Activated T-cell treated with anti-CD3 and anti-CD28 coated beads, Interleukin-2, amount 50 U/mL, for 72 hours (primary cell): ENCODE data around the gene NCOA1. TPM values are rescaled to one million over a fixed set of nuclear protein-coding genes. Genes with fewer than 3 reads are reported as not detected.
A peak's percentile ranks its signal among the peaks of the same experiment; 100 is the strongest.
"Not testable (repeated sequence)": the region's sequence is repeated elsewhere in the genome, so short reads cannot be mapped to it uniquely, and the experiment has no call there.

Experiments used
- ATAC-seq, 2 donors: fragments of 150-1000 bp; cut with Tn5 transposase; replicated peaks in 1 of 2; 2 replicates each; pipeline ENCODE4 v1.10.0; 2021; ENCODE audit warnings: moderate library complexity in 2 of 2, mild to moderate bottlenecking in 1 of 2
- DNase-seq, 2 donors: peaks; one replicate each; pipeline ENCODE4 v3.0.0; 2021 to 2022; ENCODE audit warnings: mixed read lengths in 1 of 2
- H3K27ac Mint-ChIP-seq: one replicate; pipeline ENCODE4 v1.8.0; 2022; ENCODE audit warnings: mild to moderate bottlenecking, moderate library complexity, mixed read lengths
- H3K27me3 Mint-ChIP-seq: one replicate; pipeline ENCODE4 v1.8.0; 2022; ENCODE audit warnings: low read depth, mixed read lengths
- H3K36me3 Mint-ChIP-seq, 2 donors: one replicate each; pipeline ENCODE4 v1.8.0; 2022; ENCODE audit warnings: mixed read lengths in 2 of 2, mild to moderate bottlenecking in 1 of 2; ENCODE audit not compliant: insufficient read depth in 2 of 2
- H3K4me1 Mint-ChIP-seq: one replicate; pipeline ENCODE4 v1.8.0; 2022; ENCODE audit warnings: low read depth, mixed read lengths
- H3K4me3 Mint-ChIP-seq, 2 donors: one replicate each; pipeline ENCODE4 v1.8.0; 2022; ENCODE audit warnings: mild to moderate bottlenecking in 2 of 2, mixed read lengths in 2 of 2, moderate library complexity in 2 of 2
- H3K9me3 Mint-ChIP-seq, 2 donors: one replicate each; pipeline ENCODE4 v1.8.0; 2022; ENCODE audit warnings: mixed read lengths in 2 of 2
- total RNA-seq, 2 donors: library from RNA; stranded (reverse); gene quantifications; one replicate each; pipeline ENCODE4 v1.2.3, GENCODE V29; 2022

NCOA1 gene
- total RNA-seq, 2 donors from 2014 or later, result 29.8 to 32.7 TPM

DNA sequence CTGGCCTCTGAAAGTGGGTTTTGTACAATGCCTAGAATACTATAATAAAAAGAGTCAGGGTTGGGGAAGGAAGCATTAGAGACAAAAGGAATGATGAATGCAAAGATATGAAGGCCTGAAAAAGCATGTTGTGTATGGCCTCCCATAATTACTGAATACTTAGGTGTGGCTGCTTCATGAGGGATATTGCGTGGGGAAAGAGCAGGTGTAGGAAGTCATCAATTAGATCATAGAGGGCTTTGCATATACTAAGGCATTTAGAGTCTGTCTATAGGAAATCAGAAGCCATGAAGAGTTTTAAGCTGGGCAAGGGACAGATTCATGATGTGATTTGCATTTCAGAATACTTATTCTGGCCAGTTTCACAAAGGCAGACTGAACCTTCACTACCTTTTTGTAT lies 48.2 kb downstream of the NCOA1 start:
- Mint-ChIP-seq H3K36me3 (peaks cover 30 to 45% of the 10 kb centered on the region in 2 donors), H3K4me1 (peaks cover 36% of the 10 kb centered on the region), H3K9me3 (peaks cover 24 to 26% of the 10 kb centered on the region in 2 donors)

GRCh38 chr2:24540011-24540477 lies 49.0 kb downstream of the NCOA1 start:
- Mint-ChIP-seq H3K27ac (no peak overlapping the region), H3K4me3 (no peak overlapping the region), H3K9me3 (peaks cover 19 to 21% of the 10 kb centered on the region in 2 donors), H3K4me1 (peaks cover 39% of the 10 kb centered on the region), H3K36me3 (peaks cover 24 to 47% of the 10 kb centered on the region in 2 donors), H3K27me3 (no peaks in the 10 kb centered on the region)
- ATAC-seq, result no peak
- DNase-seq, result no peak

More for the DNA sequence above, 48.2 kb downstream of the NCOA1 start:
- H3K4me3 Mint-ChIP-seq, result no peak overlapping the region
- ATAC-seq (no peak), DNase-seq (no peak)
- no peaks in the 10 kb centered on the region for H3K27me3 Mint-ChIP-seq
- H3K27ac Mint-ChIP-seq, result no peak overlapping the region

- H3K36me3 Mint-ChIP-seq, result peaks cover 17 to 39% of the 10 kb centered on the region in 2 donors
- ATAC-seq (no peak), DNase-seq (no peak)
- H3K27me3 Mint-ChIP-seq, result no peaks in the 10 kb centered on the region
- peaks cover 18 to 21% of the 10 kb centered on the region in 2 donors for H3K9me3 Mint-ChIP-seq
- H3K27ac Mint-ChIP-seq, result no peak overlapping the region
- no peak overlapping the region for H3K4me3 Mint-ChIP-seq
- H3K4me1 Mint-ChIP-seq, result peaks cover 27% of the 10 kb centered on the region
Observed at GRCh38 chr2:24541621-24542020, 50.6 kb downstream of the NCOA1 start.

GRCh38 chr2:24542269-24542872 lies 51.3 kb downstream of the NCOA1 start:
- ATAC-seq, result no peak
- DNase-seq, result no peak
- peaks cover 26% of the 10 kb centered on the region for H3K4me1 Mint-ChIP-seq
- peaks cover 17 to 40% of the 10 kb centered on the region in 2 donors for H3K36me3 Mint-ChIP-seq
- H3K27ac Mint-ChIP-seq, result no peak overlapping the region
- no peak overlapping the region for H3K4me3 Mint-ChIP-seq
- no peaks in the 10 kb centered on the region for H3K27me3 Mint-ChIP-seq
- H3K9me3 Mint-ChIP-seq, result peaks cover 18 to 21% of the 10 kb centered on the region in 2 donors

DNA sequence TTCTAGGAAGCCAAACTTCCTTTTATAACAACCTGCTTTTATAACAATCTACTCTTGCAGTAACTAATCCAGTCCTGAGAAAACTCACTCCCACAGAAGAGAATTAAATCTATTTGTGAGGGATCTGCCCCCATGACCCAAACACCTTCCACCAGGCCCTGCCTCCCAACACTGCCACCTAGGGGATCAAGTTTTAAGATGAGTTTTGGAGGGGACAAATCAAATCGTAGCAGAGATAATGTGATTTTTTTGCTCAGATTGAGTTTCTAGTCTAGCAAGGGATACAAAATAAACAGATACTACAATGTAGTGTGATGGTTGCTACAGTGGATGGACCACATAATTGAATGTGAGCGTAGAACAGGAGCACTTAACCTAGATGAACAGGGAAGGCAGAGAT lies 52.2 kb downstream of the NCOA1 start:
- Mint-ChIP-seq H3K36me3 (peaks cover 19 to 45% of the 10 kb centered on the region in 2 donors), H3K27ac (peak overlapping the region; percentile 22), H3K4me3 (no peak overlapping the region), H3K4me1 (peaks cover 26% of the 10 kb centered on the region), H3K27me3 (no peaks in the 10 kb centered on the region), H3K9me3 (peaks cover 19 to 22% of the 10 kb centered on the region in 2 donors)
- ATAC-seq, result no peak
- no peak for DNase-seq

DNA sequence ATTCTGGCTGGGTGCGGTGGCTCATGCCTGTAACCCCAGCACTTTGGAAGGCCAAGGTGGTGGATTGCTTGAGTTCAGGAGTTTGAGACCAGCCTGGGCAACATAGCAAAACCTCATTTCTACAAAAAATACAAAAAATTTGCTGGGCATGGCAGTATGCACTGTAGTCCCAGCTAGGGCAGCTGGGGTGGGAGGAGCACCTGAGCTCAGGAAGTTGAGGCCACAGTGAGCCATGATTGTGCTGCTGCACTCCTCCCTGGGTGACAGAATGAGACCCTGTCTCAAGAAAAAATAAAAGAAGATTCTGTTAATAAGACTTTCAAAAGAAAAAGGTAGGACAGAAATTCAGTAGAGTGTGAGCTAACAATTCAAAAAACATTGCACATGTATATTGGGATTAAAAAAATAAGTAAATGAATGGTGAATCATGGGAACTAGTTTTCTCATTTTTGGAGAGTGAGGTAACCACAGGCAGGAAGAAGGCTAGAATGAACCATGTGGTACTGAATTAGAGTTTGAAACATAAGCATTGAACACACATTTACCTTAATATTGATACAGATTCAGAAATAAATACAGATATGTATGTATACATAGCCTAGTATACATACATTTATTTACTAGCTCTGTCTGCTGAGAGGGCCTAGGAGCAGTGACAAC lies 53.5 kb downstream of the NCOA1 start:
- DNase-seq, result no peak
- Mint-ChIP-seq H3K36me3 (peaks cover 20 to 57% of the 10 kb centered on the region in 2 donors), H3K4me3 (peak overlapping the region in 1 of 2 donors; percentile 23), H3K27me3 (no peaks in the 10 kb centered on the region), H3K4me1 (peaks cover 27% of the 10 kb centered on the region), H3K9me3 (peaks cover 19 to 25% of the 10 kb centered on the region in 2 donors), H3K27ac (peak overlapping the region; percentile 23)
- peak in 1 of 2 donors; percentile 51 for ATAC-seq

DNA sequence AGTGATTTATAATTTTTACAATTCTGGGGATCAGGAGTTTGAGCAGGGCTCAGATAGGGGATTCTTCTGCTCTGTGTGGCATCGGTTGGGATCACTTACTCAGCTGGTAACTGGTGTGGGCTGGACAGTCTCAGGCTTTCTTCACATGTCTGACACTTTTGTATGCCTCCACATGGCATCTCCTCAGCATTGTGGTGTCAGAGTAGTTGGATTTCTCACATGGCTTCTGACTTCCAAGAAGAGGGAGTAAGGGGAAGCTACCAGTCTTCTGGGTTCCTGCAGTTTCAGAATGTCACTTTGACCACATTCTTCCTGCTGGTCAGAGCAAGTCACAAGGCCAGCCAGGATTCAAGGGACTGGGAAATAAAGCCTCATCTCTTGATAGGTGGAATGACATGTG lies 55.6 kb downstream of the NCOA1 start:
- Mint-ChIP-seq H3K4me1 (peaks cover 36% of the 10 kb centered on the region), H3K9me3 (peaks cover 24% of the 10 kb centered on the region in 2 donors)
- ATAC-seq, result no peak

GRCh38 chr2:24548058-24548457 lies 57.0 kb downstream of the NCOA1 start:
- H3K27me3 Mint-ChIP-seq, result no peaks in the 10 kb centered on the region
- H3K9me3 Mint-ChIP-seq, result peaks cover 18 to 19% of the 10 kb centered on the region in 2 donors
- ATAC-seq, result no peak
- peaks cover 37% of the 10 kb centered on the region for H3K4me1 Mint-ChIP-seq
- H3K27ac Mint-ChIP-seq, result no peak overlapping the region
- H3K36me3 Mint-ChIP-seq, result peaks cover 16 to 44% of the 10 kb centered on the region in 2 donors
- DNase-seq, result no peak
- H3K4me3 Mint-ChIP-seq, result no peak overlapping the region

More for the DNA sequence above, 55.6 kb downstream of the NCOA1 start:
- peaks cover 21 to 50% of the 10 kb centered on the region in 2 donors for H3K36me3 Mint-ChIP-seq
- no peak overlapping the region for H3K27ac Mint-ChIP-seq
- H3K4me3 Mint-ChIP-seq, result no peak overlapping the region
- H3K27me3 Mint-ChIP-seq, result no peaks in the 10 kb centered on the region
- DNase-seq, result no peak

- not testable (repeated sequence) for DNase-seq, H3K4me3 Mint-ChIP-seq, H3K27me3 Mint-ChIP-seq
- Mint-ChIP-seq H3K27ac (peak overlapping the region; percentile 14), H3K36me3 (peaks cover 12 to 33% of the 10 kb centered on the region in 2 donors), H3K4me1 (peaks cover 15% of the 10 kb centered on the region), H3K9me3 (peaks cover 11% of the 10 kb centered on the region in 2 donors)
- ATAC-seq, result peak in 1 of 2 donors; percentile 26
Observed at GRCh38 chr2:24550301-24550700, 59.2 kb downstream of the NCOA1 start.

- no peaks in the 10 kb centered on the region for H3K27me3 Mint-ChIP-seq
- ATAC-seq, result no peak
- no peak for DNase-seq
- peaks cover 15% of the 10 kb centered on the region for H3K4me1 Mint-ChIP-seq
- H3K9me3 Mint-ChIP-seq, result peaks cover 13 to 15% of the 10 kb centered on the region in 2 donors
- no peak overlapping the region for H3K4me3 Mint-ChIP-seq
- H3K27ac Mint-ChIP-seq, result no peak overlapping the region
- H3K36me3 Mint-ChIP-seq, result peaks cover 14 to 40% of the 10 kb centered on the region in 2 donors
Observed at GRCh38 chr2:24551016-24551415, 60.0 kb downstream of the NCOA1 start.

GRCh38 chr2:24552836-24553235 lies 61.8 kb downstream of the NCOA1 start:
- Mint-ChIP-seq H3K9me3 (peaks cover 16 to 18% of the 10 kb centered on the region in 2 donors), H3K4me3 (no peak overlapping the region), H3K27me3 (no peaks in the 10 kb centered on the region), H3K4me1 (peaks cover 15% of the 10 kb centered on the region), H3K36me3 (peaks cover 17 to 46% of the 10 kb centered on the region in 2 donors), H3K27ac (no peak overlapping the region)
- no peak for ATAC-seq
- no peak for DNase-seq

GRCh38 chr2:24558781-24559472 lies 67.9 kb downstream of the NCOA1 start:
- no peak overlapping the region for H3K4me3 Mint-ChIP-seq
- H3K27me3 Mint-ChIP-seq, result no peaks in the 10 kb centered on the region
- H3K4me1 Mint-ChIP-seq, result peaks cover 17% of the 10 kb centered on the region
- no peak for ATAC-seq
- H3K27ac Mint-ChIP-seq, result no peak overlapping the region
- peaks cover 12 to 16% of the 10 kb centered on the region in 2 donors for H3K9me3 Mint-ChIP-seq
- DNase-seq, result no peak
- peaks cover 14 to 34% of the 10 kb centered on the region in 2 donors for H3K36me3 Mint-ChIP-seq
